H1 (cell line): Measurements from ENCODE around the gene EGR4. TPM values are rescaled to one million over a fixed set of nuclear protein-coding genes. Genes with fewer than 3 reads are reported as not detected.

Source experiments
- CTCF ChIA-PET: fragments of 300-600 bp; sonication (Branson Sonifier 250); formaldehyde crosslinking; loops from one replicate; lab custom pipeline; 2021; ENCODE audit not compliant: partially characterized antibody; lab: Charles Lee
- POLR2A ChIA-PET: fragments of 300-600 bp; sonication (Branson Sonifier 250); formaldehyde crosslinking; loops from one replicate; lab custom pipeline; 2021; ENCODE audit warnings: inconsistent platforms; ENCODE audit not compliant: partially characterized antibody; lab: Charles Lee
- DNase-seq, 2 experiments: peaks; one replicate each; pipeline versions ENCODE4 v3.0.0 to v3.0.0-alpha.2; 2010 to 2022; ENCODE audit warnings: low spot score in 2 of 2, low read depth in 1 of 2, mixed read lengths in 1 of 2
- FAIRE-seq: peaks from 2 replicates; lab custom pipeline; 2011; peaks lifted over from hg19 to GRCh38; lab: Jason Lieb, UNC
- H2AFZ ChIP-seq: 2 replicates; pipeline ENCODE4 v1.8.1; 2012; ENCODE audit warnings: low read length, inconsistent platforms
- H2AK5ac ChIP-seq: 2 replicates; pipeline ENCODE4 v1.6.1; 2013; ENCODE audit warnings: low read depth, low read length
- H2BK120ac ChIP-seq: replicated peaks from 2 replicates; pipeline ENCODE3; 2013; ENCODE audit warnings: low read depth, low read length, inconsistent platforms
- H2BK12ac ChIP-seq: 2 replicates; pipeline ENCODE4 v1.6.1; 2013; ENCODE audit warnings: low read depth, low read length
- H2BK15ac ChIP-seq: 2 replicates; pipeline ENCODE4 v1.6.1; 2013; ENCODE audit warnings: low read length
- H2BK20ac ChIP-seq: 2 replicates; pipeline ENCODE4 v1.6.1; 2013; ENCODE audit warnings: low read length
- H2BK5ac ChIP-seq: 2 replicates; pipeline ENCODE4 v1.6.1; 2013; ENCODE audit warnings: low read depth, low read length
- H3K14ac ChIP-seq: 2 replicates; pipeline ENCODE4 v1.6.1; 2013; ENCODE audit warnings: inconsistent platforms; ENCODE audit not compliant: insufficient read length
- H3K18ac ChIP-seq: 2 replicates; pipeline ENCODE4 v1.6.1; 2013; ENCODE audit warnings: low read length; ENCODE audit errors: extremely low read depth
- H3K23ac ChIP-seq: 2 replicates; pipeline ENCODE4 v1.6.1; 2013; ENCODE audit warnings: inconsistent platforms; ENCODE audit not compliant: insufficient read length
- H3K23me2 ChIP-seq: 2 replicates; pipeline ENCODE4 v1.6.1; 2013; ENCODE audit warnings: low read depth, low read length
- H3K27ac ChIP-seq: 2 replicates; pipeline ENCODE4 v1.6.1; 2011; ENCODE audit warnings: low read depth, low read length, inconsistent platforms
- H3K27me3 ChIP-seq, 4 experiments: replicated peaks in 1 of 4; 1 replicate in 1 of 4; 2 replicates in 3 of 4; pipeline versions ENCODE4 v1.6.1 to v1.8.1; 2011 to 2013; ENCODE audit warnings: low read length in 3 of 4, mild to moderate bottlenecking in 3 of 4, inconsistent platforms in 2 of 4, mixed read lengths in 2 of 4, moderate library complexity in 1 of 4; ENCODE audit not compliant: control insufficient read depth in 3 of 4, insufficient read depth in 3 of 4; ENCODE audit errors: extremely low read depth in 1 of 4
- H3K36me3 ChIP-seq, 4 experiments: 2 replicates each; pipeline versions ENCODE4 v1.6.1 to v1.8.1; 2011 to 2013; ENCODE audit warnings: mild to moderate bottlenecking in 4 of 4, low read length in 3 of 4, moderate library complexity in 2 of 4, control low read depth in 1 of 4, inconsistent platforms in 1 of 4; ENCODE audit not compliant: insufficient read depth in 4 of 4, control insufficient read depth in 2 of 4
- H3K4ac ChIP-seq: replicated peaks from 2 replicates; pipeline ENCODE3; 2013; ENCODE audit warnings: low read length, low read depth, mixed read lengths, inconsistent platforms; ENCODE audit not compliant: insufficient read length
- H3K4me1 ChIP-seq, 4 experiments: replicated peaks in 1 of 4; 1 replicate in 1 of 4; 2 replicates in 3 of 4; pipeline versions ENCODE4 v1.6.1 to v1.8.1; 2011 to 2013; ENCODE audit warnings: low read length in 3 of 4, inconsistent platforms in 2 of 4, mixed read lengths in 1 of 4; ENCODE audit not compliant: insufficient read depth in 4 of 4, control insufficient read depth in 3 of 4
- H3K4me2 ChIP-seq, 2 experiments: 2 replicates each; pipeline versions ENCODE4 v1.6.1 to v1.8.1; 2011 to 2013; ENCODE audit warnings: low read depth in 2 of 2, low read length in 2 of 2, control low read depth in 1 of 2, inconsistent platforms in 1 of 2, mild to moderate bottlenecking in 1 of 2; ENCODE audit not compliant: insufficient read depth in 1 of 2
- H3K4me3 ChIP-seq, 4 experiments: fragments of 200-600, 300-600 bp in 1 of 4; sonication (generic), shearing (Covaris generic), sonication (Bioruptor Twin) in 1 of 4; 2 replicates each; pipeline versions ENCODE4 v1.5.1 to v1.8.1; 2011 to 2016; ENCODE audit warnings: low read length in 4 of 4, low read depth in 3 of 4, control low read depth in 2 of 4, inconsistent platforms in 2 of 4, mild to moderate bottlenecking in 2 of 4, mixed read lengths in 1 of 4, moderate library complexity in 1 of 4; ENCODE audit not compliant: insufficient read depth in 2 of 4; ENCODE audit errors: extremely low read depth in 1 of 4
- H3K56ac ChIP-seq: replicated peaks from 2 replicates; pipeline ENCODE3; 2013; ENCODE audit warnings: low read depth, mild to moderate bottlenecking, mixed read lengths, low read length, inconsistent platforms; ENCODE audit not compliant: insufficient read length
- H3K79me1 ChIP-seq: 2 replicates; pipeline ENCODE4 v1.6.1; 2013; ENCODE audit warnings: low read depth, low read length, control low read depth
- H3K79me2 ChIP-seq, 2 experiments: 2 replicates each; pipeline versions ENCODE4 v1.6.1 to v1.8.1; 2012 to 2013; ENCODE audit warnings: low read length in 2 of 2, mild to moderate bottlenecking in 2 of 2, inconsistent platforms in 1 of 2; ENCODE audit not compliant: insufficient read depth in 2 of 2, control insufficient read depth in 1 of 2
- H3K9ac ChIP-seq, 4 experiments: replicated peaks in 1 of 4; 1 replicate in 1 of 4; 2 replicates in 3 of 4; pipeline versions ENCODE4 v1.6.1 to v1.8.1; 2011 to 2013; ENCODE audit warnings: low read depth in 3 of 4, low read length in 3 of 4, control low read depth in 2 of 4, mild to moderate bottlenecking in 2 of 4, moderate library complexity in 2 of 4, inconsistent platforms in 1 of 4; ENCODE audit errors: extremely low read depth in 1 of 4
- H3K9me3 ChIP-seq, 2 experiments: 2 replicates each; pipeline versions ENCODE4 v1.6.1 to v1.8.1; 2012 to 2013; ENCODE audit warnings: mild to moderate bottlenecking in 2 of 2, moderate library complexity in 2 of 2, control low read depth in 1 of 2, inconsistent platforms in 1 of 2, low read depth in 1 of 2, low read length in 1 of 2, mixed read lengths in 1 of 2; ENCODE audit not compliant: insufficient read depth in 2 of 2
- H4K20me1 ChIP-seq, 2 experiments: replicated peaks in 1 of 2; 2 replicates each; pipeline versions ENCODE3 to v1.8.1; 2011 to 2013; ENCODE audit warnings: inconsistent platforms in 2 of 2, low read length in 2 of 2, mild to moderate bottlenecking in 1 of 2; ENCODE audit not compliant: insufficient read depth in 2 of 2, control insufficient read depth in 1 of 2
- H4K5ac ChIP-seq: 2 replicates; pipeline ENCODE4 v1.6.1; 2013; ENCODE audit warnings: low read length, low read depth, mixed read lengths, inconsistent platforms; ENCODE audit not compliant: insufficient read length
- H4K8ac ChIP-seq: 2 replicates; pipeline ENCODE4 v1.8.0; 2013; ENCODE audit warnings: mild to moderate bottlenecking, moderate library complexity, low read length, inconsistent platforms; ENCODE audit not compliant: insufficient read depth; ENCODE audit errors: extremely low read depth
- H4K91ac ChIP-seq: replicated peaks from 2 replicates; pipeline ENCODE3; 2013; ENCODE audit warnings: low read length, mixed read lengths, inconsistent platforms; ENCODE audit not compliant: insufficient read length
- CBX5 ChIP-seq: fragments of 300-800, 300-1000 bp; sonication (generic); IDR thresholded peaks from 2 replicates; pipeline ENCODE4 v1.7.1; 2016; ENCODE audit warnings: antibody characterized with exemption, low read length, low read depth
- CREB1 ChIP-seq: IDR thresholded peaks from 2 replicates; pipeline ENCODE4 v1.6.1; 2012; ENCODE audit warnings: inconsistent platforms
- EP300 ChIP-seq, 2 experiments: IDR thresholded peaks; 1 replicate in 1 of 2; 2 replicates in 1 of 2; pipeline ENCODE4 v1.6.1; 2011 to 2012; ENCODE audit warnings: low read depth in 2 of 2, low read length in 2 of 2, mild to moderate bottlenecking in 2 of 2, borderline replicate concordance in 1 of 2, inconsistent platforms in 1 of 2, moderate library complexity in 1 of 2
- EZH2 ChIP-seq: fragments of 200-600 bp; sonication (generic); IDR thresholded peaks from 2 replicates; pipeline ENCODE4 v1.7.1; 2012; ENCODE audit warnings: low read depth, mild to moderate bottlenecking, moderate library complexity, low read length, inconsistent platforms; ENCODE audit not compliant: severe bottlenecking
- JUN ChIP-seq: IDR thresholded peaks from 2 replicates; pipeline ENCODE4 v1.6.1; 2011; ENCODE audit warnings: low read depth, mild to moderate bottlenecking, improper control_type of control experiment, low read length
- MAFK ChIP-seq: IDR thresholded peaks from 2 replicates; pipeline ENCODE4 v1.6.1; 2012; ENCODE audit warnings: low read depth, mild to moderate bottlenecking, improper control_type of control experiment, low read length
- PHF8 ChIP-seq: fragments of 200-600 bp; sonication (generic); conservative IDR thresholded peaks from 2 replicates; pipeline ENCODE4 v1.7.1; 2012; ENCODE audit warnings: low read depth, mild to moderate bottlenecking, inconsistent platforms, low read length, moderate library complexity
- TAF1 ChIP-seq: IDR thresholded peaks from 2 replicates; pipeline ENCODE4 v1.6.1; 2011; ENCODE audit warnings: mild to moderate bottlenecking, low read depth, low read length
- TBP ChIP-seq: IDR thresholded peaks from 2 replicates; pipeline ENCODE4 v1.6.1; 2011; ENCODE audit warnings: low read depth, low read length, improper control_type of control experiment
- TEAD4 ChIP-seq: IDR thresholded peaks from 2 replicates; pipeline ENCODE4 v1.6.1; 2012; ENCODE audit warnings: low read depth, low read length, inconsistent platforms, mixed read lengths
- ZNF274 ChIP-seq: IDR thresholded peaks from 2 replicates; pipeline ENCODE4 v1.7.0; 2012; ENCODE audit warnings: low read length, borderline replicate concordance; ENCODE audit errors: extremely low read depth
- WGBS, 2 experiments: shearing (Covaris generic) in 1 of 2; methylation state at CpG; one replicate each; pipeline versions ENCODE4 v1.1.6 to v1.1.7; 2013 to 2015; ENCODE audit warnings: low lambda C conversion rate in 2 of 2, mixed read lengths in 2 of 2, inconsistent platforms in 1 of 2, low coverage in 1 of 2, missing lambda C conversion rate in 1 of 2; ENCODE audit not compliant: insufficient replicate concordance in 2 of 2, insufficient coverage in 1 of 2, insufficient read length in 1 of 2; ENCODE audit errors: extremely low coverage in 1 of 2, missing lambda C conversion rate in 1 of 2; 5-methylcytosine and 5-hydroxymethylcytosine counted together
- polyA plus RNA-seq, 7 experiments: library from polyadenylated mRNA; depleted of rRNA in 3 of 7; stranded (reverse) in 5 of 7; unstranded in 2 of 7; fragments of >200 nt in 5 of 7; fragments of 200-250 nt in 2 of 7; gene quantifications; 1 replicate in 5 of 7; 2 replicates in 1 of 7; 4 replicates in 1 of 7; pipeline versions ENCODE4 v1.2.1 to v1.2.3, GENCODE V29; 2011 to 2013; ENCODE audit warnings: missing spikeins in 2 of 7, mixed read lengths in 2 of 7
- total RNA-seq: library from RNA; stranded (reverse); fragmentation: NEBNext Ultra II Directional; extraction: Animal tissue kit (Norgen Biotek cat#: 25700); gene quantifications from 2 replicates; pipeline ENCODE4 v1.2.1, GENCODE V29; 2021
- TF ChIP-seq, protein P1 (sequence below): IDR thresholded peaks from 2 replicates; pipeline ENCODE4 v1.6.1; 2012; ENCODE audit warnings: inconsistent platforms

The EGR4 gene
- total and polyA plus RNA-seq, 2 of the 8 experiments (the other 6 are each of a cell fraction or from before 2014, with no cell fraction given) = 0.20 TPM; not detected in 1

DNA sequence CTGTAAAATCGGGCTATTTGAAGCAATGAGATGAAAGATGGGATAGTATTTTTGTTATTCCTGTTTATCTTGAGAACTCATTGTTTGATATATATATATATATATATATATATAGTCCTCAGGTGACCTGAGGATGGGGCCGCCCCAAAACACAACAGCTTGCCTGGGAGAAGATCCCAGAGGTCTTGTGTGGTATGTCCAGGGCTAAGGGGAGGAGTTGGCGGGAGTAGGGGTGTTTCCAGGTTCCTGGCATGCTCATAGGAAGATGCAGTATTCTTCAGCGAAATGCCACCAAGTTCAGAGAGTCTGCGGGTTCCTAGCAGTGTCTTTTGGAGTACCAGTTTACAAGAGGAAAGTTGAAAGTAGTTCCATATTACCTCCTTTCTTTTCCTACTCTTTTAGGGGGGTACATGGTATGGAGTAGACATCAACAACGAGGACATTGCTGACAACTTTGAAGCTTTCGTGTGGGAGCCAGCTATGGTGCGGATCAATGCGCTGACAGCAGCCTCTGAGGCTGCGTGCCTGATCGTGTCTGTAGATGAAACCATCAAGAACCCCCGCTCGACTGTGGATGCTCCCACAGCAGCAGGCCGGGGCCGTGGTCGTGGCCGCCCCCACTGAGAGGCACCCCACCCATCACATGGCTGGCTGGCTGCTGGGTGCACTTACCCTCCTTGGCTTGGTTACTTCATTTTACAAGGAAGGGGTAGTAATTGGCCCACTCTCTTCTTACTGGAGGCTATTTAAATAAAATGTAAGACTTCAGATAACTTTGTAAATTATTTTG is 40.9 kb downstream of the EGR4 start:
- no peaks in the 10 kb centered on the region for H3K23me2 ChIP-seq
- H3K79me2 ChIP-seq = no peaks in the 10 kb centered on the region
- H3K4me2 ChIP-seq = no peak overlapping the region
- no peak overlapping the region for H3K4ac ChIP-seq
- H2BK12ac ChIP-seq = no peak overlapping the region
- peaks cover 38 to 73% (median 54%) of the 10 kb centered on the region in 4 experiments for H3K36me3 ChIP-seq
- H3K18ac ChIP-seq = no peak overlapping the region
- no peak overlapping the region for H3K14ac ChIP-seq
- H4K91ac ChIP-seq = no peak overlapping the region
- no peak overlapping the region for H3K9ac ChIP-seq
- peaks cover 2% of the 10 kb centered on the region; the same call in 1 of the 2 replicates for H3K79me1 ChIP-seq
- no peak overlapping the region for H4K5ac ChIP-seq
- H4K20me1 ChIP-seq = peaks cover 11 to 28% of the 10 kb centered on the region in 2 experiments
- FAIRE-seq (no peak), DNase-seq (no peak)
- ChIA-PET POLR2A (interaction anchor here (1.1 to 6.5 kb wide), 8 partner anchors 8 to 35 kb away, joined by 3 to 105 read pairs (median 4); partner anchors contain the start of genes CCT7 and PRADC1), CTCF (interaction anchor here (0.8 to 2.6 kb wide), 5 partner anchors 8 to 40 kb away, joined by 3 to 16 read pairs (median 3); no protein-coding TSS in a partner anchor)
- H2BK120ac ChIP-seq = no peak overlapping the region
- no peak overlapping the region for H2BK15ac ChIP-seq
- H3K9me3 ChIP-seq = no peaks in the 10 kb centered on the region
- H3K27me3 ChIP-seq = no peaks in the 10 kb centered on the region
- no peak overlapping the region for H3K56ac ChIP-seq
- H4K8ac ChIP-seq = no peak overlapping the region
- H3K4me1 ChIP-seq = peaks cover 0 to 7% (median 1%) of the 10 kb centered on the region in 4 experiments; a peak in 2 of 7 replicates
- H2BK20ac ChIP-seq = no peak overlapping the region
- H2BK5ac ChIP-seq = no peak overlapping the region
- no peak overlapping the region for H2AK5ac ChIP-seq
- no peak overlapping the region for H3K27ac ChIP-seq
- H2AFZ ChIP-seq = no peak overlapping the region
- no peak overlapping the region for H3K23ac ChIP-seq
- no peak overlapping the region for H3K4me3 ChIP-seq
- WGBS, 2 experiments = 95% methylated on average over 17 of the region's 17 CpGs; no CpG with 5 or more reads in 1 of the 2 experiments
- TF ChIP-seq EP300 (IDR thresholded peaks at IDR 0.05; ENCODE audit: borderline replicate concordance in 1 of 2, low read depth in 2 of 2, low read length in 2 of 2) (no peak), CBX5 (no peak), ZNF274 (no peak), JUN (no peak), TBP (no peak), PHF8 (no peak), CREB1 (no peak), EZH2 (no peak), MAFK (no peak), TEAD4 (no peak), TAF1 (no peak)
- TF ChIP-seq, protein P1, sequence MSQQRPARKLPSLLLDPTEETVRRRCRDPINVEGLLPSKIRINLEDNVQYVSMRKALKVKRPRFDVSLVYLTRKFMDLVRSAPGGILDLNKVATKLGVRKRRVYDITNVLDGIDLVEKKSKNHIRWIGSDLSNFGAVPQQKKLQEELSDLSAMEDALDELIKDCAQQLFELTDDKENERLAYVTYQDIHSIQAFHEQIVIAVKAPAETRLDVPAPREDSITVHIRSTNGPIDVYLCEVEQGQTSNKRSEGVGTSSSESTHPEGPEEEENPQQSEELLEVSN = no peak
